Measurements from ENCODE around the gene WDR37. TPM values are rescaled to one million over a fixed set of nuclear protein-coding genes. Genes with fewer than 3 reads are reported as not detected.

WDR37 gene
- total RNA-seq, 1 donor from 2014 or later: 8.5 TPM

GRCh38 chr10:1180836-1181235, 124.7 kb downstream of the WDR37 start:
- ATAC-seq: no peak
- no peak for DNase-seq (ENCODE audit: low spot score)

Other genes with a start within 250 kb of the WDR37 start
- gene LARP4B, start 124.7 kb upstream of the WDR37 start, total RNA-seq: 37.1 TPM
- gene GTPBP4, start 68.0 kb upstream of the WDR37 start, total RNA-seq: 9.3 TPM
- not detected for gene IDI2, start 30.5 kb upstream of the WDR37 start, total RNA-seq
- gene IDI1, start 7.3 kb upstream of the WDR37 start, total RNA-seq: 22.7 TPM

Measured in left lobe of liver (tissue), 2 donors.